ENCODE data around the gene SLC39A6. TPM values are rescaled to one million over a fixed set of nuclear protein-coding genes. Genes with fewer than 3 reads are reported as not detected.
A peak's percentile ranks its signal among the peaks of the same experiment; 100 is the strongest.
"Not testable (repeated sequence)": the region's sequence is repeated elsewhere in the genome, so short reads cannot be mapped to it uniquely, and the experiment has no call there.

Gene SLC39A6
- total RNA-seq, 2 donors from 2014 or later = 11.0 to 11.4 TPM

- intact Hi-C loops (cut with DNase I, micrococcal nuclease) = loop anchor here in 1 of 2 donors (10.0 kb wide), 1 partner anchor 175 kb away; no protein-coding TSS in a partner anchor
- ATAC-seq (no peak), DNase-seq (no peak)
These were observed 19.4 kb downstream of the SLC39A6 start for GRCh38 chr18:36109737-36110136.

- DNase-seq = no peak
- no peak for ATAC-seq
- intact Hi-C loops (cut with DNase I, micrococcal nuclease) = loop anchor here in 1 of 2 donors (10.0 kb wide), 1 partner anchor 176 kb away; no protein-coding TSS in a partner anchor
These were observed 20.5 kb downstream of the SLC39A6 start for GRCh38 chr18:36108601-36109000.

GRCh38 chr18:36108196-36108595 lies 20.9 kb downstream of the SLC39A6 start:
- ATAC-seq (no peak), DNase-seq (no peak)
- intact Hi-C loops (cut with DNase I, micrococcal nuclease) = loop anchor here in 1 of 2 donors (10.0 kb wide), 1 partner anchor 177 kb away; no protein-coding TSS in a partner anchor

GRCh38 chr18:36107477-36107876 lies 21.7 kb downstream of the SLC39A6 start:
- DNase-seq = no peak
- intact Hi-C loops (cut with DNase I, micrococcal nuclease) = loop anchor here in 1 of 2 donors (10.0 kb wide), 1 partner anchor 177 kb away; no protein-coding TSS in a partner anchor
- no peak for ATAC-seq

GRCh38 chr18:36104749-36105148 lies 24.4 kb downstream of the SLC39A6 start:
- DNase-seq = no peak
- ATAC-seq = no peak
- intact Hi-C loops (cut with DNase I, micrococcal nuclease) = loop anchor here in 1 of 2 donors (10.0 kb wide), 1 partner anchor 180 kb away; no protein-coding TSS in a partner anchor

GRCh38 chr18:36101943-36102342 lies 27.2 kb downstream of the SLC39A6 start:
- intact Hi-C loops (cut with DNase I, micrococcal nuclease) = loop anchor here in 1 of 2 donors (10.0 kb wide), 1 partner anchor 183 kb away; no protein-coding TSS in a partner anchor
- DNase-seq (no peak), ATAC-seq (no peak)

GRCh38 chr18:36099311-36099710 lies 29.8 kb downstream of the SLC39A6 start:
- DNase-seq (no peak), ATAC-seq (no peak)
- intact Hi-C loops (cut with DNase I, micrococcal nuclease) = loop anchor here in 1 of 2 donors (5.0 kb wide), 1 partner anchor 183 kb away; no protein-coding TSS in a partner anchor

- intact Hi-C loops (cut with DNase I, micrococcal nuclease) = loop anchor here in 1 of 2 donors (5.0 kb wide), 1 partner anchor 185 kb away; no protein-coding TSS in a partner anchor
- DNase-seq (no peak), ATAC-seq (no peak)
These were observed 32.2 kb downstream of the SLC39A6 start for GRCh38 chr18:36096955-36097354.

- DNase-seq (no peak), ATAC-seq (peak; percentile 58)
- intact Hi-C loops (cut with DNase I, micrococcal nuclease) = loop anchor here in 1 of 2 donors (5.0 kb wide), 1 partner anchor 186 kb away; no protein-coding TSS in a partner anchor
These were observed 33.1 kb downstream of the SLC39A6 start for GRCh38 chr18:36095936-36096519.

- DNase-seq (no peak), ATAC-seq (no peak)
- intact Hi-C loops (cut with DNase I, micrococcal nuclease) = no loop called here
These were observed 34.7 kb downstream of the SLC39A6 start for GRCh38 chr18:36094431-36094830.

GRCh38 chr18:36092116-36092515 lies 37.0 kb downstream of the SLC39A6 start:
- intact Hi-C loops (cut with DNase I, micrococcal nuclease); DNase-seq; ATAC-seq: not testable (repeated sequence)

GRCh38 chr18:36089001-36089400 lies 40.1 kb downstream of the SLC39A6 start:
- intact Hi-C loops (cut with DNase I, micrococcal nuclease) = no loop called here
- DNase-seq = no peak
- ATAC-seq = no peak

GRCh38 chr18:36088256-36088655 lies 40.9 kb downstream of the SLC39A6 start:
- ATAC-seq = no peak
- intact Hi-C loops (cut with DNase I, micrococcal nuclease) = no loop called here
- DNase-seq = no peak

GRCh38 chr18:36086186-36086585 lies 43.0 kb downstream of the SLC39A6 start:
- DNase-seq = no peak
- intact Hi-C loops (cut with DNase I, micrococcal nuclease) = no loop called here
- no peak for ATAC-seq

- ATAC-seq (no peak), DNase-seq (no peak)
- intact Hi-C loops (cut with DNase I, micrococcal nuclease) = no loop called here
These were observed 43.9 kb downstream of the SLC39A6 start for GRCh38 chr18:36085195-36085594.

- ATAC-seq (no peak), DNase-seq (no peak)
- intact Hi-C loops (cut with DNase I, micrococcal nuclease) = no loop called here
These were observed 45.4 kb downstream of the SLC39A6 start for GRCh38 chr18:36083729-36084128.

- intact Hi-C loops (cut with DNase I, micrococcal nuclease); DNase-seq; ATAC-seq: not testable (repeated sequence)
These were observed 48.0 kb downstream of the SLC39A6 start for GRCh38 chr18:36081118-36081517.

- intact Hi-C loops (cut with DNase I, micrococcal nuclease) = no loop called here
- no peak for DNase-seq
- ATAC-seq = no peak
These were observed 50.2 kb downstream of the SLC39A6 start for GRCh38 chr18:36078751-36079529.

- ATAC-seq; intact Hi-C loops (cut with DNase I, micrococcal nuclease); DNase-seq: not testable (repeated sequence)
These were observed 51.4 kb downstream of the SLC39A6 start for GRCh38 chr18:36077764-36078163.
